NCI-H69 (cell line): ENCODE measurements around the gene TMEM163.
"Not testable (repeated sequence)": the region's sequence is repeated elsewhere in the genome, so short reads cannot be mapped to it uniquely, and the experiment has no call there.

ENCODE experiments used
- DNase-seq: peaks from one replicate; lab custom pipeline; 2025; lab: John Stamatoyannopoulos, UW

The TMEM163 gene

GRCh38 chr2:134491022-134491421 lies 227.8 kb downstream of the TMEM163 start:
- DNase-seq: no peak

- no peak for DNase-seq
Measured at GRCh38 chr2:134490559-134490958, 228.2 kb downstream of the TMEM163 start.

GRCh38 chr2:134489732-134490384 lies 228.9 kb downstream of the TMEM163 start:
- peak; percentile 9 for DNase-seq

- no peak for DNase-seq
Measured at GRCh38 chr2:134482766-134483340, 235.9 kb downstream of the TMEM163 start.

- peak; percentile 9 for DNase-seq
Measured at GRCh38 chr2:134482131-134482723, 236.6 kb downstream of the TMEM163 start.

GRCh38 chr2:134479696-134480330 lies 239.0 kb downstream of the TMEM163 start:
- no peak for DNase-seq

- DNase-seq: not testable (repeated sequence)
Measured at GRCh38 chr2:134476982-134477381, 241.8 kb downstream of the TMEM163 start.

- DNase-seq: no peak
Measured at GRCh38 chr2:134470561-134471168, 248.1 kb downstream of the TMEM163 start.

GRCh38 chr2:134469516-134470115 lies 249.2 kb downstream of the TMEM163 start:
- no peak for DNase-seq

- DNase-seq: no peak
Measured at GRCh38 chr2:134468776-134469175, 250.0 kb downstream of the TMEM163 start.

GRCh38 chr2:134468164-134468563 lies 250.6 kb downstream of the TMEM163 start:
- no peak for DNase-seq

- DNase-seq: peak; percentile 74
Measured at GRCh38 chr2:134466141-134466540, 252.7 kb downstream of the TMEM163 start.

GRCh38 chr2:134465228-134466105 lies 253.3 kb downstream of the TMEM163 start:
- DNase-seq: peak; percentile 21

- DNase-seq: no peak
Measured at GRCh38 chr2:134463699-134464022, 255.1 kb downstream of the TMEM163 start.

GRCh38 chr2:134462791-134463698 lies 255.8 kb downstream of the TMEM163 start:
- no peak for DNase-seq

- DNase-seq: no peak
Measured at GRCh38 chr2:134462275-134462674, 256.5 kb downstream of the TMEM163 start.

- peak; percentile 14 for DNase-seq
Measured at GRCh38 chr2:134461511-134461910, 257.3 kb downstream of the TMEM163 start.

- DNase-seq: peak; percentile 79
Measured at GRCh38 chr2:134460583-134460998, 258.2 kb downstream of the TMEM163 start.

GRCh38 chr2:134459706-134460406 lies 258.9 kb downstream of the TMEM163 start:
- DNase-seq: no peak

- DNase-seq: no peak
Measured at GRCh38 chr2:134458950-134459349, 259.9 kb downstream of the TMEM163 start.
